CD8-positive, alpha-beta memory T cell (primary cell): Measurements from ENCODE around the gene CCNG2. TPM values are rescaled to one million over a fixed set of nuclear protein-coding genes. Genes with fewer than 3 reads are reported as not detected.

ENCODE experiments used
- CTCF ChIA-PET: fragments of 350-600 bp; sonication (Branson Sonifier 250); formaldehyde crosslinking; loops from one replicate; lab custom pipeline; 2021; ENCODE audit warnings: antibody characterized with exemption; lab: Charles Lee
- POLR2A ChIA-PET: fragments of 350-600 bp; sonication (Branson Sonifier 250); formaldehyde crosslinking; loops from one replicate; lab custom pipeline; 2021; ENCODE audit warnings: antibody characterized with exemption; lab: Charles Lee
- DNase-seq, 5 donors: peaks; one replicate each; pipeline versions ENCODE4 v3.0.0 to v3.0.0-alpha.2; 2020 to 2022; ENCODE audit warnings: mixed read lengths in 1 of 5
- H3K27ac ChIP-seq: one replicate; pipeline ENCODE4 v1.7.0; 2013; ENCODE audit warnings: low read depth, mild to moderate bottlenecking, low read length, moderate library complexity
- H3K27me3 ChIP-seq: 2 replicates; pipeline ENCODE4 v1.7.0; 2013; ENCODE audit warnings: low read length, mild to moderate bottlenecking; ENCODE audit not compliant: insufficient read depth, poor library complexity, severe bottlenecking
- H3K36me3 ChIP-seq: 2 replicates; pipeline ENCODE4 v1.7.0; 2013; ENCODE audit warnings: mild to moderate bottlenecking, low read length, moderate library complexity; ENCODE audit not compliant: insufficient read depth
- H3K4me1 ChIP-seq: 2 replicates; pipeline ENCODE4 v1.7.0; 2013; ENCODE audit warnings: mild to moderate bottlenecking, low read length, moderate library complexity; ENCODE audit not compliant: insufficient read depth
- H3K4me3 ChIP-seq: 2 replicates; pipeline ENCODE4 v1.7.0; 2013; ENCODE audit warnings: mild to moderate bottlenecking, low read length
- H3K9me3 ChIP-seq: 2 replicates; pipeline ENCODE4 v1.7.0; 2013; ENCODE audit warnings: mild to moderate bottlenecking, low read length
- H3K27ac Mint-ChIP-seq, 8 donors: one replicate each; pipeline ENCODE4 v1.8.0; 2020 to 2021; ENCODE audit warnings: mixed read lengths in 8 of 8, mild to moderate bottlenecking in 6 of 8, inconsistent platforms in 3 of 8, moderate library complexity in 3 of 8
- H3K27me3 Mint-ChIP-seq, 2 donors: one replicate each; pipeline ENCODE4 v1.8.0; 2020 to 2021; ENCODE audit warnings: mixed read lengths in 2 of 2, mild to moderate bottlenecking in 1 of 2, moderate library complexity in 1 of 2
- H3K36me3 Mint-ChIP-seq, 3 donors: one replicate each; pipeline ENCODE4 v1.8.0; 2020 to 2021; ENCODE audit warnings: mixed read lengths in 3 of 3, inconsistent platforms in 1 of 3, mild to moderate bottlenecking in 1 of 3
- H3K4me1 Mint-ChIP-seq, 3 donors: one replicate each; pipeline ENCODE4 v1.8.0; 2020 to 2021; ENCODE audit warnings: mixed read lengths in 3 of 3, inconsistent platforms in 1 of 3, mild to moderate bottlenecking in 1 of 3
- H3K4me3 Mint-ChIP-seq, 7 donors: one replicate each; pipeline ENCODE4 v1.8.0; 2020 to 2021; ENCODE audit warnings: mixed read lengths in 7 of 7, mild to moderate bottlenecking in 6 of 7, moderate library complexity in 4 of 7, inconsistent platforms in 2 of 7
- H3K9me3 Mint-ChIP-seq, 5 donors: one replicate each; pipeline ENCODE4 v1.8.0; 2020 to 2022; ENCODE audit warnings: mixed read lengths in 5 of 5, mild to moderate bottlenecking in 3 of 5, moderate library complexity in 2 of 5, inconsistent platforms in 1 of 5
- polyA plus RNA-seq: library from polyadenylated mRNA; unstranded; fragments of 300-500 nt; fragmentation: Illumina TruSeq; gene quantifications from one replicate; pipeline ENCODE4 v1.2.3, GENCODE V29; 2021
- total RNA-seq, 2 experiments: library from RNA; stranded (reverse); gene quantifications; one replicate each; pipeline ENCODE4 v1.2.3, GENCODE V29; 2021

Gene CCNG2
- total and polyA plus RNA-seq, 3 experiments from 2014 or later = 3.7 to 23.9 (median 4.0) TPM

DNA sequence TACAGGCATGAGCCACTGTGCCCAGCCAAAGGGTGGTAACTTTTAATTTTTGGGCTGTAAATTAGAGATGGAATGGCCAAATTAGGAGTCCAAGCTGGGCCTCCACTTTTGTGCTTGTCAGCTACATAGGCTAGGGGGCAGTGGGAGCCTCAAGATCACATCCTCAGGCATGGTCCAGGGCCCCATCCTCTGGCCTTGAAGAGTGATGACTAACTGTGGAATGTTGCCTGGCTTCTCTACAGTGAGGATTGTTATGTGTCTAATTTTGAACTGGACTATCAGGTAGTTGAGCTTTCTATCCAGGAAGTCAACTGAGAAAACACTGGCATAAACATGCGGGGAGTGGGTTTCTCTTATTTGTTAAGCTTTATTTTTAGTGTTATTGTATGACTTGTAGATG is 33.0 kb downstream of the CCNG2 start:
- CTCF ChIA-PET = interaction anchor here (1.1 to 3.6 kb wide), 4 partner anchors 10 to 94 kb away, joined by 3 to 20 read pairs (median 6); no protein-coding TSS in a partner anchor
- Histone ChIP-seq H3K36me3 (no peaks in the 10 kb centered on the region), H3K4me3 (no peak overlapping the region), H3K27me3 (no peaks in the 10 kb centered on the region), H3K9me3 (no peaks in the 10 kb centered on the region), H3K27ac (no peak overlapping the region), H3K4me1 (peaks cover 8% of the 10 kb centered on the region)
- no peak overlapping the region for H3K4me3 Mint-ChIP-seq
- H3K36me3 Mint-ChIP-seq = no peaks in the 10 kb centered on the region
- peaks cover 13 to 17% (median 17%) of the 10 kb centered on the region in 3 donors for H3K4me1 Mint-ChIP-seq
- POLR2A ChIA-PET = interaction anchor here (0.6 kb wide), 1 partner anchor 57 kb away, joined by 5 read pairs; no protein-coding TSS in a partner anchor
- peaks cover 3 to 13% of the 10 kb centered on the region in 2 donors for H3K27me3 Mint-ChIP-seq
- DNase-seq = no peak
- no peaks in the 10 kb centered on the region for H3K9me3 Mint-ChIP-seq
- H3K27ac Mint-ChIP-seq = no peak overlapping the region

DNA sequence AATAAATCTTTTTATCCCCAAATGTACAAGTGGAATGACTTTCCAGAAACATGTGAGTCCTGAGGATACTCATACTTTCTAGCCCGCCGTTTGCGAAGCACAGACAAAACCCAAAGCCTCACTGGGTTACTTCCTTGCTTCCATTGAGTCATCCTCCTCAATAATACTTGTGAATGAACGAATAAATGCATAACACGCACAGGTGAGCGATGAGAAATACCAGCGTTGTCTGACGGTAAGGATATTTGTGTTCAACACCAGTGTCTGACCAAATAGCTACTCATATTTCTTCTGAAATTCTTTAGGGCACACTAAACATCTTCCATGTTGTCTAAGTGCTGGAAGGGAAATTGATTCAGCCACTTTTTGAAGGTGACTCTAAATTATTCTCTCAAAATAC is 36.0 kb downstream of the CCNG2 start:
- Histone ChIP-seq H3K27me3 (no peaks in the 10 kb centered on the region), H3K27ac (no peak overlapping the region), H3K9me3 (no peaks in the 10 kb centered on the region), H3K36me3 (no peaks in the 10 kb centered on the region), H3K4me1 (peaks cover 8% of the 10 kb centered on the region), H3K4me3 (peak overlapping the region; percentile 28)
- DNase-seq = no peak
- Mint-ChIP-seq H3K36me3 (no peaks in the 10 kb centered on the region), H3K4me1 (peaks cover 13 to 17% (median 17%) of the 10 kb centered on the region in 3 donors), H3K27me3 (peaks cover 1 to 13% of the 10 kb centered on the region in 2 donors), H3K9me3 (no peaks in the 10 kb centered on the region), H3K27ac (peak overlapping the region in 4 of 8 donors; percentile 44 to 80 (median 74)), H3K4me3 (peak overlapping the region; percentile 70 to 93 (median 88))
- ChIA-PET POLR2A (interaction anchor here (1.1 kb wide), 1 partner anchor 13 kb away, joined by 3 read pairs; no protein-coding TSS in a partner anchor), CTCF (interaction anchor here (1.0 to 2.5 kb wide), 6 partner anchors 9 to 100 kb away, joined by 3 to 23 read pairs (median 3); no protein-coding TSS in a partner anchor)

DNA sequence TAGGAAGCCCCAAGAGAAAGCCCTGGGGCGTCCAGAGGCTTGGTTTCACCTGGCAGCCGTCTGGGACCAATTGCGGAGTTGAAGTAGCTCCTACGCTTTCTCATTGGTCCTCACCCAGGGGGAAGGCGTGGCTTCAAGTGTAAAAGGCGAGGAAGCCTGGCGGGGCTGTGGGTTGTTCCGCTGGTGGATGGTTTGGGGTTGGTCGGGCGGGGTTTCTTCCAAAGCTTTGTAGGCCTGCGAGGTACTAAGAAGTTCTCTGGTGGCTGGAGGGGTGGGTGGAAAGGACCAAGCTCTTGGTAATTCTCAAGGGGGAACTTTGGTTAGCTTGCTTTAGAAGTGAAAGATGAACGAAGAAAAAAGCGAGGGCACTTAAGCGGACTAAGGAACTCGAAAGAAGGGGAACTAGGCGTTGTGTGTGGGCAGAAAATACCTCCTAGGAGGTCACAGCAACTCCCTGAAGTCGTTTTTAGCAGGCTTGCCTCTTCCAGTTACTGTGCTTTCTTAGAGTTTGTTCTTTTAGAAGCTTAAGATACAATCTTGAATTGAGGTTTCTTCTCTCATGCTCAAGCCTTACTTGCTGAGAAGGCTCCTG is 36.6 kb downstream of the CCNG2 start:
- H3K9me3 Mint-ChIP-seq = no peaks in the 10 kb centered on the region
- H3K27ac ChIP-seq = no peak overlapping the region
- CTCF ChIA-PET = interaction anchor here (1.0 to 2.5 kb wide), 7 partner anchors 8 to 117 kb away, joined by 3 to 23 read pairs (median 3); no protein-coding TSS in a partner anchor
- H3K9me3 ChIP-seq = no peaks in the 10 kb centered on the region
- H3K27ac Mint-ChIP-seq = peak overlapping the region in 7 of 8 donors; percentile 40 to 91 (median 80)
- H3K36me3 Mint-ChIP-seq = no peaks in the 10 kb centered on the region
- H3K27me3 Mint-ChIP-seq = peaks cover 1 to 7% of the 10 kb centered on the region in 2 donors
- H3K4me1 ChIP-seq = peaks cover 8% of the 10 kb centered on the region
- H3K27me3 ChIP-seq = no peaks in the 10 kb centered on the region
- H3K4me3 Mint-ChIP-seq = peak overlapping the region; percentile 70 to 93 (median 88)
- no peaks in the 10 kb centered on the region for H3K36me3 ChIP-seq
- peaks cover 13 to 17% (median 17%) of the 10 kb centered on the region in 3 donors for H3K4me1 Mint-ChIP-seq
- POLR2A ChIA-PET = interaction anchor here (1.1 kb wide), 1 partner anchor 13 kb away, joined by 3 read pairs; no protein-coding TSS in a partner anchor
- H3K4me3 ChIP-seq = peak overlapping the region; percentile 28
- peak; percentile 42 to 77 (median 68) for DNase-seq

DNA sequence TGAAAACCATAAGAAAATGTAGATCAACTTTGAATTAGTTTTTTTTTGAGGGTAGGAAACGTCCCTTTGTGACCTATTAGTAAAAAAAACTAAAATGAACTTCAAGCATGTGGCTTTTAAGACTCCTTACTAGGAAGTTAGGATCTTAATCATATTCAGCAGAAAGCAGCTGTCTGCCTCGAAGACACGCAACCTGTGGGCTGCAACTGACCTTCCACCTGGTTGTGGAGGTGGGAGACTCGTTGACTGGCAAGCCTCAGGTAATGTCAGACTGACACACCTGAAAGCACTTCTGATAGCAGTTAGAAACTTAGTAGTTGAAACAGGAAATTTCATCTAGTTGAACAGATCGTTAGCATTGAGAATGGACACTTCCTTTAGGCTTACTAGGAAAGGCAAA is 37.4 kb downstream of the CCNG2 start:
- H3K27me3 ChIP-seq = no peaks in the 10 kb centered on the region
- no peak overlapping the region for H3K4me3 ChIP-seq
- H3K27ac ChIP-seq = no peak overlapping the region
- H3K36me3 Mint-ChIP-seq = no peaks in the 10 kb centered on the region
- no peak for DNase-seq
- CTCF ChIA-PET = interaction anchor here (1.1 to 2.5 kb wide), 5 partner anchors 8 to 118 kb away, joined by 3 to 23 read pairs (median 3); no protein-coding TSS in a partner anchor
- H3K9me3 Mint-ChIP-seq = no peaks in the 10 kb centered on the region
- POLR2A ChIA-PET = no interaction called here
- H3K27ac Mint-ChIP-seq = peak overlapping the region in 1 of 8 donors; percentile 16
- H3K27me3 Mint-ChIP-seq = peaks cover 1 to 3% of the 10 kb centered on the region in 2 donors
- H3K4me3 Mint-ChIP-seq = peak overlapping the region in 1 of 7 donors; percentile 90
- peaks cover 13 to 17% (median 17%) of the 10 kb centered on the region in 3 donors for H3K4me1 Mint-ChIP-seq
- H3K36me3 ChIP-seq = no peaks in the 10 kb centered on the region
- H3K4me1 ChIP-seq = peaks cover 8% of the 10 kb centered on the region
- no peaks in the 10 kb centered on the region for H3K9me3 ChIP-seq

DNA sequence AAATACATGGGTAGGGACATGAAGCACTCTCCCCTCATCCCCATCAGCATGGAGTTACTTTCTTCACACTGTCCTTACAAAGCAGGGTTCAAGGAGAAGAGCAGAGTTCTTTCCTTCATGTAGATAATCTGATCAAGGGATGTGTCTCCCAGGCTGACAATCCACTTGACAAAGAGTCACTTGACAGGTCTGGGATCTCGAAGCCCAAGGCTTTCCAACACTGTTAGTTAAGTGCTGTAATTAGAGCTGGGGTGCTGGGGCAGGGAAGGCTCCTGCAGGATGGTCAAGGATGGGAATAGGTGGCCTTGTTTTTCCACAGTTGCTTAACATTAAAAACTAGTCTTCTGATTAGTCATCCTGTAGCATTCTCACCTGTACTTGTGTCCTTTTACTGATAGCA is 38.0 kb downstream of the CCNG2 start:
- peaks cover 3% of the 10 kb centered on the region in 2 donors for H3K27me3 Mint-ChIP-seq
- POLR2A ChIA-PET = no interaction called here

DNA sequence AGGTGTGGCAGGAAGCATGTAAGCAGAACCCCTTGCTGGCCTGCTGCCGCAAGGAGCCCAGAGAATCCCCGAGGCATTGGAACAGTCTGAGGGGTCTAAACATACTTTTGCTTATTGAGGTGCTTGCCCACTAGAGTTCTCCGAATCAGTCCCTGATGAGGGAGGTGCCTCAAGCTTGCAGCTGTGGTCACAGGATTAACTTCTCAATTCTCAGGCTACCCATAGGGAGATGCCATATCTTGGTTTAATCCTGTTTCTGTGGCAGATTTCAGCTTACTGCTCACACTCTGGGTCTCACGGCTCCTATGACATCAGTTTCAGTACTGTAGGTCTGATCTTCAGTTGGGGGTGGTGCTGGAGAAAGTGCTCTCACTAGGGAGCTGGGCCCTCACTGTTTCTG is 39.9 kb downstream of the CCNG2 start:
- no peaks in the 10 kb centered on the region for H3K9me3 ChIP-seq
- Mint-ChIP-seq H3K9me3 (no peaks in the 10 kb centered on the region), H3K4me1 (peaks cover 15 to 17% (median 17%) of the 10 kb centered on the region in 3 donors), H3K36me3 (no peaks in the 10 kb centered on the region), H3K4me3 (no peak overlapping the region), H3K27ac (no peak overlapping the region), H3K27me3 (peaks cover 0 to 2% of the 10 kb centered on the region in 2 donors)
- CTCF ChIA-PET = interaction anchor here (1.0 kb wide), 1 partner anchor 101 kb away, joined by 3 read pairs; no protein-coding TSS in a partner anchor
- no peak overlapping the region for H3K27ac ChIP-seq
- peaks cover 8% of the 10 kb centered on the region for H3K4me1 ChIP-seq
- no peak for DNase-seq
- no peaks in the 10 kb centered on the region for H3K36me3 ChIP-seq
- H3K4me3 ChIP-seq = no peak overlapping the region
- H3K27me3 ChIP-seq = no peaks in the 10 kb centered on the region
- POLR2A ChIA-PET = no interaction called here

More for the DNA sequence above, 38.0 kb downstream of the CCNG2 start:
- Mint-ChIP-seq H3K36me3 (no peaks in the 10 kb centered on the region), H3K9me3 (no peaks in the 10 kb centered on the region), H3K4me1 (peaks cover 13 to 17% (median 17%) of the 10 kb centered on the region in 3 donors), H3K27ac (no peak overlapping the region), H3K4me3 (no peak overlapping the region)
- DNase-seq = no peak
- no peaks in the 10 kb centered on the region for H3K9me3 ChIP-seq
- H3K4me3 ChIP-seq = no peak overlapping the region
- H3K27ac ChIP-seq = no peak overlapping the region
- CTCF ChIA-PET = interaction anchor here (2.5 kb wide), 1 partner anchor 9 kb away, joined by 23 read pairs; no protein-coding TSS in a partner anchor
- no peaks in the 10 kb centered on the region for H3K27me3 ChIP-seq
- peaks cover 8% of the 10 kb centered on the region for H3K4me1 ChIP-seq
- H3K36me3 ChIP-seq = no peaks in the 10 kb centered on the region

DNA sequence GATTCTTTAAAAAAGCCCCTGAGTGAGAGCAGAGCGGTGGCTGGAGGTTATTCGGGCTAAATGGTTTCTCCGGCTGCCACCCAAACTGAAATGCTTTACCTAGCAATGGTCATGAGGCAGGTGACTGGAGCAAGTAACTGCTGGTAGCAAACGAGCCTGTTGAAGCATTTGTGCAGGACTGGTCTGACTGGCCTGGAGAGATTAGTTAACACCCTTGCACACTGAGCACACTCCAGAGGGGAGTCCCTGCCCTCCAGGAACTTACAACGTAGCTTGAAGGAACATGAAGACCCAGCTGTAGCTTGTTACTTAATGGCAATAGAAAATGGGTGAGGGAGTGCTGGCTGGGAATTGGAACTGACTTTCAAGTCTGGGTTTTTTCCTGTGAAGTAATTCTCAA is 40.4 kb downstream of the CCNG2 start:
- H3K4me1 Mint-ChIP-seq = peaks cover 17 to 18% (median 17%) of the 10 kb centered on the region in 3 donors
- Histone ChIP-seq H3K27me3 (no peaks in the 10 kb centered on the region), H3K9me3 (no peaks in the 10 kb centered on the region), H3K36me3 (no peaks in the 10 kb centered on the region), H3K27ac (no peak overlapping the region), H3K4me3 (no peak overlapping the region), H3K4me1 (peaks cover 8% of the 10 kb centered on the region)
- H3K36me3 Mint-ChIP-seq = no peaks in the 10 kb centered on the region
- ChIA-PET CTCF (no interaction called here), POLR2A (no interaction called here)
- H3K9me3 Mint-ChIP-seq = no peaks in the 10 kb centered on the region
- no peak overlapping the region for H3K4me3 Mint-ChIP-seq
- no peak for DNase-seq
- no peak overlapping the region for H3K27ac Mint-ChIP-seq
- H3K27me3 Mint-ChIP-seq = peaks cover 0 to 2% of the 10 kb centered on the region in 2 donors

DNA sequence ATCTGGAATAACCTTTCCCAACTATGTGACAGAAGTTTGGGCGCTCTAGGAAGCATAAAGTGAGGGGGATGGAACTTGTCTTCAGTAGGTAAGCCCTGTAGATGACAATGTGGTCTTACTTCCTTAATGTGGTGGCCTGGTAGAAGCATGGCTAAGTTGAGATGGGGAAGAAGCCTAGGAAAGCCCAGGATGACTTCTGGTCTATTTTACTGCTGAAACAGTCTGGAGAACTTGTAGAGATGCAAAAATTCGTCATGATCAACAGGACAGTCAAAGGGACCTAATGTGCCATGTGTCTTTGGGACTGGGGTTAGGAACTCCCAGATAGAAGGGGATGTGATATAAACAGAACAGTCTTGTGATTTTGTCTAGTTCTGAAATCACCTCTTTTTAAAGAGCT is 40.8 kb downstream of the CCNG2 start:
- Mint-ChIP-seq H3K4me1 (peaks cover 17 to 20% (median 17%) of the 10 kb centered on the region in 3 donors), H3K27ac (peak overlapping the region in 1 of 8 donors; percentile 3), H3K9me3 (no peaks in the 10 kb centered on the region), H3K36me3 (no peaks in the 10 kb centered on the region), H3K27me3 (peaks cover 0 to 2% of the 10 kb centered on the region in 2 donors), H3K4me3 (no peak overlapping the region)
- H3K4me1 ChIP-seq = peaks cover 8% of the 10 kb centered on the region
- ChIA-PET POLR2A (no interaction called here), CTCF (interaction anchor here (1.4 kb wide), 1 partner anchor 102 kb away, joined by 5 read pairs; no protein-coding TSS in a partner anchor)
- DNase-seq = no peak
- no peak overlapping the region for H3K4me3 ChIP-seq
- H3K27ac ChIP-seq = no peak overlapping the region
- no peaks in the 10 kb centered on the region for H3K36me3 ChIP-seq
- no peaks in the 10 kb centered on the region for H3K27me3 ChIP-seq
- no peaks in the 10 kb centered on the region for H3K9me3 ChIP-seq
